Fibroblast of lung (primary cell): ENCODE results near the gene HYAL2.

Experiments used
- EZH2 ChIP-seq: IDR thresholded peaks from 2 replicates; pipeline ENCODE4 v1.5.1; 2012; ENCODE audit warnings: low read length, control low read depth, mild to moderate bottlenecking; ENCODE audit errors: missing control alignments
- TF ChIP-seq, protein P1 (sequence below), 2 donors: IDR thresholded peaks in 1 of 2; conservative IDR thresholded peaks in 1 of 2; 1 replicate in 1 of 2; 2 replicates in 1 of 2; pipeline ENCODE4 v1.5.1; 2011 to 2012; ENCODE audit warnings: low read length in 2 of 2, control low read depth in 1 of 2, inconsistent platforms in 1 of 2, low read depth in 1 of 2, mild to moderate bottlenecking in 1 of 2

GRCh38 chr3:50292159-50293078, 30.1 kb downstream of the HYAL2 start, which contains the start of gene IFRD2:
- TF ChIP-seq, protein P1, sequence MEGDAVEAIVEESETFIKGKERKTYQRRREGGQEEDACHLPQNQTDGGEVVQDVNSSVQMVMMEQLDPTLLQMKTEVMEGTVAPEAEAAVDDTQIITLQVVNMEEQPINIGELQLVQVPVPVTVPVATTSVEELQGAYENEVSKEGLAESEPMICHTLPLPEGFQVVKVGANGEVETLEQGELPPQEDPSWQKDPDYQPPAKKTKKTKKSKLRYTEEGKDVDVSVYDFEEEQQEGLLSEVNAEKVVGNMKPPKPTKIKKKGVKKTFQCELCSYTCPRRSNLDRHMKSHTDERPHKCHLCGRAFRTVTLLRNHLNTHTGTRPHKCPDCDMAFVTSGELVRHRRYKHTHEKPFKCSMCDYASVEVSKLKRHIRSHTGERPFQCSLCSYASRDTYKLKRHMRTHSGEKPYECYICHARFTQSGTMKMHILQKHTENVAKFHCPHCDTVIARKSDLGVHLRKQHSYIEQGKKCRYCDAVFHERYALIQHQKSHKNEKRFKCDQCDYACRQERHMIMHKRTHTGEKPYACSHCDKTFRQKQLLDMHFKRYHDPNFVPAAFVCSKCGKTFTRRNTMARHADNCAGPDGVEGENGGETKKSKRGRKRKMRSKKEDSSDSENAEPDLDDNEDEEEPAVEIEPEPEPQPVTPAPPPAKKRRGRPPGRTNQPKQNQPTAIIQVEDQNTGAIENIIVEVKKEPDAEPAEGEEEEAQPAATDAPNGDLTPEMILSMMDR (conservative IDR thresholded peaks at IDR 0.05 in 1 of 2, IDR thresholded peaks at IDR 0.05 in 1 of 2; ENCODE audit: low read depth in 1 of 2, low read length in 2 of 2): no peak
- no peak for TF ChIP-seq EZH2
